Measurements from ENCODE around the gene BUD23.

The BUD23 gene

GRCh38 chr7:73688288-73688687 is 4.9 kb downstream of the BUD23 start:
- H3K4me3 ChIP-seq (ENCODE audit: low read depth, low read length) = no peak overlapping the region
- no peak for TF ChIP-seq CTCF (IDR thresholded peaks at IDR 0.05; ENCODE audit: low read depth, low read length)

GRCh38 chr7:73690646-73691045 is 7.2 kb downstream of the BUD23 start:
- H3K4me3 ChIP-seq (ENCODE audit: low read depth, low read length) = no peak overlapping the region
- no peak for TF ChIP-seq CTCF (IDR thresholded peaks at IDR 0.05; ENCODE audit: low read depth, low read length)

GRCh38 chr7:73696372-73696771 is 13.0 kb downstream of the BUD23 start:
- no peak overlapping the region for H3K4me3 ChIP-seq (ENCODE audit: low read depth, low read length)
- no peak for TF ChIP-seq CTCF (IDR thresholded peaks at IDR 0.05; ENCODE audit: low read depth, low read length)

GRCh38 chr7:73698410-73698809 is 15.0 kb downstream of the BUD23 start:
- TF ChIP-seq CTCF (IDR thresholded peaks at IDR 0.05; ENCODE audit: low read depth, low read length) = no peak
- H3K4me3 ChIP-seq (ENCODE audit: low read depth, low read length) = no peak overlapping the region

- no peak overlapping the region for H3K4me3 ChIP-seq (ENCODE audit: low read depth, low read length)
- no peak for TF ChIP-seq CTCF (IDR thresholded peaks at IDR 0.05; ENCODE audit: low read depth, low read length)
These were observed 16.1 kb downstream of the BUD23 start for GRCh38 chr7:73699370-73700068.

- no peak overlapping the region for H3K4me3 ChIP-seq (ENCODE audit: low read depth, low read length)
- no peak for TF ChIP-seq CTCF (IDR thresholded peaks at IDR 0.05; ENCODE audit: low read depth, low read length)
These were observed 16.6 kb downstream of the BUD23 start for GRCh38 chr7:73700069-73700423.

GRCh38 chr7:73700581-73701134 is 17.3 kb downstream of the BUD23 start:
- no peak for TF ChIP-seq CTCF (IDR thresholded peaks at IDR 0.05; ENCODE audit: low read depth, low read length)
- H3K4me3 ChIP-seq (ENCODE audit: low read depth, low read length) = no peak overlapping the region

Measured in WI38 (cell line).